Upper lobe of left lung (tissue), 6 donors: ENCODE measurements around the gene TADA2A. TPM values are rescaled to one million over a fixed set of nuclear protein-coding genes. Genes with fewer than 3 reads are reported as not detected.

ENCODE experiments used
- ATAC-seq, 2 donors: fragments of 200-7000 bp; cut with Tn5 transposase; one replicate each; pipeline ENCODE4 v1.9.1; 2022; ENCODE audit warnings: mild to moderate bottlenecking in 2 of 2, moderate library complexity in 2 of 2; ENCODE audit not compliant: low FRiP score in 2 of 2
- DNase-seq, 2 donors: peaks; one replicate each; pipeline ENCODE4 v3.0.0-alpha.2; 2019 to 2020
- H3K27ac ChIP-seq, 4 donors: fragments of 200-600 bp; sonication (generic); one replicate each; pipeline ENCODE4 v1.5.1; 2016 to 2019
- H3K27me3 ChIP-seq, 4 donors: fragments of 200-600 bp; sonication (generic); one replicate each; pipeline ENCODE4 v1.5.1; 2017 to 2019
- H3K36me3 ChIP-seq, 4 donors: fragments of 200-600 bp; sonication (generic); one replicate each; pipeline ENCODE4 v1.5.1; 2016 to 2019
- H3K4me1 ChIP-seq, 4 donors: fragments of 200-600 bp; sonication (generic); one replicate each; pipeline ENCODE4 v1.5.1; 2018 to 2019
- H3K4me3 ChIP-seq, 4 donors: fragments of 200-600 bp; sonication (generic); one replicate each; pipeline ENCODE4 v1.5.1; 2017 to 2019; ENCODE audit warnings: mild to moderate bottlenecking in 2 of 4, moderate library complexity in 1 of 4
- H3K9me3 ChIP-seq, 4 donors: fragments of 200-600 bp; sonication (generic); one replicate each; pipeline ENCODE4 v1.5.1; 2018 to 2019
- CTCF ChIP-seq, 6 experiments: fragments of 450-650 bp in 4 of 6; fragments of 200-600 bp in 2 of 6; sonication (generic) in 2 of 6; IDR thresholded peaks; one replicate each; pipeline ENCODE4 v1.5.1; 2016 to 2019; ENCODE audit warnings: antibody characterized with exemption in 6 of 6
- EP300 ChIP-seq, 4 donors: sonication (generic); formaldehyde crosslinking; IDR thresholded peaks; one replicate each; pipeline ENCODE4 v1.5.1; 2017; ENCODE audit warnings: antibody characterized with exemption in 4 of 4, control low read depth in 2 of 4
- POLR2A ChIP-seq, 4 donors: fragments of 450-650 bp; IDR thresholded peaks; one replicate each; pipeline ENCODE4 v1.5.1; 2016 to 2017; ENCODE audit warnings: antibody characterized with exemption in 4 of 4, mild to moderate bottlenecking in 2 of 4
- POLR2AphosphoS5 ChIP-seq, 2 donors: sonication (generic); formaldehyde crosslinking; IDR thresholded peaks; one replicate each; pipeline ENCODE4 v1.5.1; 2017; ENCODE audit warnings: antibody characterized with exemption in 2 of 2
- WGBS, 2 donors: methylation state at CpG; one replicate each; pipeline ENCODE4 v1.1.5; 2017 to 2018; 5-methylcytosine and 5-hydroxymethylcytosine counted together
- total RNA-seq, 6 donors: library from RNA; depleted of rRNA in 4 of 6; stranded (reverse); fragments of >200 nt in 4 of 6; gene quantifications; one replicate each; pipeline versions ENCODE4 v1.1.0 to v1.2.1, GENCODE V29; 2016 to 2021
- donor health status: DM: no; HTN: no; CAD: no; lungs with moderate emphysema.
- donor health status: DM: no; HTN: yes; CAD: no; lungs with severe emphysema.

TADA2A gene
- total RNA-seq, 6 donors from 2014 or later, result 9.8 to 37.7 (median 22.7) TPM

- H3K9me3 ChIP-seq, result no peaks in the 10 kb centered on the region
- DNase-seq, result no peak
- H3K27me3 ChIP-seq, result peaks cover 0 to 3% (median 0%) of the 10 kb centered on the region in 4 donors
- 86 to 92% methylated on average over 8 of the region's 8 CpGs for WGBS, 2 donors
- no peak for ATAC-seq
- H3K4me3 ChIP-seq, result no peak overlapping the region
- TF ChIP-seq POLR2A (IDR thresholded peaks at IDR 0.05) (no peak), POLR2AphosphoS5 (IDR thresholded peaks at IDR 0.05) (no peak), CTCF (IDR thresholded peaks at IDR 0.05) (no peak), EP300 (IDR thresholded peaks at IDR 0.05) (no peak)
- no peak overlapping the region for H3K27ac ChIP-seq
- H3K36me3 ChIP-seq, result no peaks in the 10 kb centered on the region
- peaks cover 8 to 14% (median 11%) of the 10 kb centered on the region in 4 donors for H3K4me1 ChIP-seq
These were observed 88.3 kb downstream of the TADA2A start for GRCh38 chr17:37494971-37495370.

GRCh38 chr17:37500378-37500777 lies 93.7 kb downstream of the TADA2A start:
- H3K27ac ChIP-seq, result no peak overlapping the region
- no peak overlapping the region for H3K4me3 ChIP-seq
- ATAC-seq (no peak), DNase-seq (no peak)
- no peaks in the 10 kb centered on the region for H3K4me1 ChIP-seq
- H3K9me3 ChIP-seq, result no peaks in the 10 kb centered on the region
- H3K27me3 ChIP-seq, result no peaks in the 10 kb centered on the region
- TF ChIP-seq EP300 (IDR thresholded peaks at IDR 0.05), result no peak
- no peak for TF ChIP-seq POLR2A (IDR thresholded peaks at IDR 0.05)
- no peak for TF ChIP-seq POLR2AphosphoS5 (IDR thresholded peaks at IDR 0.05)
- TF ChIP-seq CTCF (IDR thresholded peaks at IDR 0.05), result no peak
- no peaks in the 10 kb centered on the region for H3K36me3 ChIP-seq

GRCh38 chr17:37502009-37502936 lies 95.6 kb downstream of the TADA2A start:
- ATAC-seq, result no peak
- H3K36me3 ChIP-seq, result no peaks in the 10 kb centered on the region
- no peaks in the 10 kb centered on the region for H3K9me3 ChIP-seq
- DNase-seq, result no peak
- H3K27ac ChIP-seq, result no peak overlapping the region
- no peak overlapping the region for H3K4me3 ChIP-seq
- no peak for TF ChIP-seq POLR2A (IDR thresholded peaks at IDR 0.05)
- no peak for TF ChIP-seq CTCF (IDR thresholded peaks at IDR 0.05)
- no peak for TF ChIP-seq POLR2AphosphoS5 (IDR thresholded peaks at IDR 0.05)
- no peak for TF ChIP-seq EP300 (IDR thresholded peaks at IDR 0.05)
- H3K4me1 ChIP-seq, result no peaks in the 10 kb centered on the region
- WGBS, 2 donors, result 83 to 87% methylated on average over 10 of the region's 10 CpGs
- no peaks in the 10 kb centered on the region for H3K27me3 ChIP-seq

- Histone ChIP-seq H3K27ac (no peak overlapping the region), H3K4me1 (no peaks in the 10 kb centered on the region), H3K27me3 (no peaks in the 10 kb centered on the region), H3K4me3 (no peak overlapping the region), H3K36me3 (no peaks in the 10 kb centered on the region), H3K9me3 (no peaks in the 10 kb centered on the region)
- DNase-seq, result no peak
- no peak for ATAC-seq
- TF ChIP-seq POLR2AphosphoS5 (IDR thresholded peaks at IDR 0.05) (no peak), CTCF (IDR thresholded peaks at IDR 0.05) (no peak), EP300 (IDR thresholded peaks at IDR 0.05) (no peak), POLR2A (IDR thresholded peaks at IDR 0.05) (no peak)
- WGBS, 2 donors, result 89 to 96% methylated on average over 6 of the region's 6 CpGs
These were observed 96.5 kb downstream of the TADA2A start for GRCh38 chr17:37503148-37503547.

- TF ChIP-seq EP300 (IDR thresholded peaks at IDR 0.05) (no peak), POLR2AphosphoS5 (IDR thresholded peaks at IDR 0.05) (no peak), POLR2A (IDR thresholded peaks at IDR 0.05) (no peak), CTCF (IDR thresholded peaks at IDR 0.05) (no peak)
- Histone ChIP-seq H3K27me3 (no peaks in the 10 kb centered on the region), H3K27ac (no peak overlapping the region), H3K36me3 (no peaks in the 10 kb centered on the region), H3K4me1 (no peaks in the 10 kb centered on the region), H3K9me3 (no peaks in the 10 kb centered on the region), H3K4me3 (no peak overlapping the region)
- WGBS, 2 donors, result 85 to 88% methylated on average over 3 of the region's 3 CpGs
- ATAC-seq (no peak), DNase-seq (no peak)
These were observed 98.6 kb downstream of the TADA2A start for GRCh38 chr17:37505333-37505732.
